Tibial nerve (tissue), 4 donors: Measurements from ENCODE around the gene ILF3. TPM values are rescaled to one million over a fixed set of nuclear protein-coding genes. Genes with fewer than 3 reads are reported as not detected.

Source experiments
- DNase-seq, 2 donors: peaks; one replicate each; pipeline ENCODE4 v3.0.0-alpha.2; 2019; ENCODE audit warnings: low spot score in 2 of 2
- H3K27ac ChIP-seq, 4 donors: fragments of 200-600 bp; sonication (generic) in 3 of 4; one replicate each; pipeline ENCODE4 v1.5.1; 2017 to 2019; ENCODE audit warnings: mild to moderate bottlenecking in 1 of 4
- H3K27me3 ChIP-seq, 2 donors: fragments of 200-600 bp; sonication (generic) in 1 of 2; one replicate each; pipeline versions ENCODE4 v1.5.1 to v1.6.0; 2017 to 2019
- H3K36me3 ChIP-seq, 3 donors: fragments of 200-600 bp; sonication (generic); one replicate each; pipeline ENCODE4 v1.5.1; 2018 to 2019
- H3K4me1 ChIP-seq, 4 donors: fragments of 200-600 bp; sonication (generic) in 3 of 4; one replicate each; pipeline ENCODE4 v1.5.1; 2017 to 2019
- H3K4me3 ChIP-seq, 4 donors: fragments of 200-600 bp; sonication (generic) in 3 of 4; one replicate each; pipeline ENCODE4 v1.5.1; 2017 to 2019; ENCODE audit warnings: mild to moderate bottlenecking in 1 of 4, moderate library complexity in 1 of 4
- H3K9me3 ChIP-seq, 4 donors: fragments of 200-600 bp; sonication (generic) in 3 of 4; one replicate each; pipeline ENCODE4 v1.5.1; 2017 to 2019
- EP300 ChIP-seq, 2 donors: sonication (generic); formaldehyde crosslinking; IDR thresholded peaks; one replicate each; pipeline ENCODE4 v1.6.1; 2017; ENCODE audit warnings: antibody characterized with exemption in 2 of 2, mild to moderate bottlenecking in 1 of 2
- POLR2A ChIP-seq, 2 donors: fragments of 450-650 bp; IDR thresholded peaks; one replicate each; pipeline ENCODE4 v1.6.1; 2017; ENCODE audit warnings: antibody characterized with exemption in 2 of 2, mild to moderate bottlenecking in 2 of 2, moderate library complexity in 2 of 2
- WGBS, 2 donors: methylation state at CpG; one replicate each; pipeline ENCODE4 v1.1.5; 2018; 5-methylcytosine and 5-hydroxymethylcytosine counted together
- total RNA-seq, 4 donors: library from RNA; depleted of rRNA; stranded (reverse); fragments of >200 nt; gene quantifications; one replicate each; pipeline ENCODE4 v1.1.0, GENCODE V29; 2016
- TF ChIP-seq, protein P1 (sequence below), 5 experiments: fragments of 200-600 bp in 3 of 5; fragments of 450-650 bp in 2 of 5; sonication (generic) in 3 of 5; IDR thresholded peaks; one replicate each; pipeline ENCODE4 v1.5.1; 2016 to 2019; ENCODE audit warnings: antibody characterized with exemption in 5 of 5, mild to moderate bottlenecking in 3 of 5, moderate library complexity in 2 of 5

ILF3 gene
- total RNA-seq, 4 donors from 2014 or later, result 109 to 166 (median 127) TPM

- no peaks in the 10 kb centered on the region for H3K27me3 ChIP-seq
- H3K4me3 ChIP-seq, result no peak overlapping the region
- H3K9me3 ChIP-seq, result no peaks in the 10 kb centered on the region
- peaks cover 0 to 82% (median 41%) of the 10 kb centered on the region in 4 donors for H3K4me1 ChIP-seq
- no peak for DNase-seq
- TF ChIP-seq EP300 (IDR thresholded peaks at IDR 0.05) (no peak), POLR2A (IDR thresholded peaks at IDR 0.05) (no peak)
- TF ChIP-seq, protein P1, sequence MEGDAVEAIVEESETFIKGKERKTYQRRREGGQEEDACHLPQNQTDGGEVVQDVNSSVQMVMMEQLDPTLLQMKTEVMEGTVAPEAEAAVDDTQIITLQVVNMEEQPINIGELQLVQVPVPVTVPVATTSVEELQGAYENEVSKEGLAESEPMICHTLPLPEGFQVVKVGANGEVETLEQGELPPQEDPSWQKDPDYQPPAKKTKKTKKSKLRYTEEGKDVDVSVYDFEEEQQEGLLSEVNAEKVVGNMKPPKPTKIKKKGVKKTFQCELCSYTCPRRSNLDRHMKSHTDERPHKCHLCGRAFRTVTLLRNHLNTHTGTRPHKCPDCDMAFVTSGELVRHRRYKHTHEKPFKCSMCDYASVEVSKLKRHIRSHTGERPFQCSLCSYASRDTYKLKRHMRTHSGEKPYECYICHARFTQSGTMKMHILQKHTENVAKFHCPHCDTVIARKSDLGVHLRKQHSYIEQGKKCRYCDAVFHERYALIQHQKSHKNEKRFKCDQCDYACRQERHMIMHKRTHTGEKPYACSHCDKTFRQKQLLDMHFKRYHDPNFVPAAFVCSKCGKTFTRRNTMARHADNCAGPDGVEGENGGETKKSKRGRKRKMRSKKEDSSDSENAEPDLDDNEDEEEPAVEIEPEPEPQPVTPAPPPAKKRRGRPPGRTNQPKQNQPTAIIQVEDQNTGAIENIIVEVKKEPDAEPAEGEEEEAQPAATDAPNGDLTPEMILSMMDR (IDR thresholded peaks at IDR 0.05), result no peak
- whole genome bisulfite sequencing, 2 donors, result 93 to 94% methylated on average over 14 of the region's 14 CpGs
- H3K27ac ChIP-seq, result peak overlapping the region in 3 of 4 donors; percentile 30 to 84 (median 74)
- H3K36me3 ChIP-seq, result no peaks in the 10 kb centered on the region
These were observed 38.6 kb upstream of the ILF3 start for GRCh38 chr19:10615429-10616023.

- Histone ChIP-seq H3K4me3 (no peak overlapping the region), H3K36me3 (peaks cover 0 to 7% (median 0%) of the 10 kb centered on the region in 3 donors), H3K27ac (peak overlapping the region; percentile 19 to 84 (median 48)), H3K27me3 (no peaks in the 10 kb centered on the region), H3K9me3 (no peaks in the 10 kb centered on the region), H3K4me1 (peaks cover 0 to 71% (median 29%) of the 10 kb centered on the region in 4 donors)
- TF ChIP-seq, protein P1 (IDR thresholded peaks at IDR 0.05), result no peak
- no peak for TF ChIP-seq POLR2A (IDR thresholded peaks at IDR 0.05)
- TF ChIP-seq EP300 (IDR thresholded peaks at IDR 0.05), result peak in 1 of 2 donors; percentile 12
- DNase-seq, result no peak
- WGBS, 2 donors, result 66 to 72% methylated on average over 15 of the region's 15 CpGs
These were observed 36.6 kb upstream of the ILF3 start for GRCh38 chr19:10617409-10618121.

DNA sequence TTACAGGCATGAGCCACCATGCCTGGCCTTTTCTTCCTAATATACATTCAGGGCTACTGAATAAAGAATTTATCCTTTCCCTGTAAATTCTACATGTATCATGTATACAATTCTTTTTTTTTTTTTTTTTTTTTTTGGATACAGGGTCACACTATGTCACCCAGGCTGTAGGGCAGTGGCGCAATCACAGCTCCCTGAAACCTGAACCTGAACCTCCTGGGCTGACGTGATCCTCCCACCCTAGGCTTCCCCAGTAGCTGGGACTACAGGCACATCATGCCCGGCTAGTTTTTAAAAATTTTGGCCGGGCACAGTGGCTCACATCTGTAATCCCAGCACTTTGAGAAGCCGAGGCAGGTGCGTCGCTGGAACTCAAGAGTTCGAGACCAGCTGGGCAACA, 35.3 kb upstream of the ILF3 start:
- 90 to 97% methylated on average over 8 of the region's 8 CpGs for WGBS, 2 donors
- no peaks in the 10 kb centered on the region for H3K27me3 ChIP-seq
- peak overlapping the region in 1 of 4 donors; percentile 84 for H3K27ac ChIP-seq
- peaks cover 0 to 7% (median 0%) of the 10 kb centered on the region in 3 donors for H3K36me3 ChIP-seq
- no peak for DNase-seq
- no peak overlapping the region for H3K4me3 ChIP-seq
- H3K4me1 ChIP-seq, result peaks cover 0 to 69% (median 18%) of the 10 kb centered on the region in 4 donors
- no peaks in the 10 kb centered on the region for H3K9me3 ChIP-seq
- TF ChIP-seq, protein P1 (IDR thresholded peaks at IDR 0.05), result no peak
- TF ChIP-seq EP300 (IDR thresholded peaks at IDR 0.05) (no peak), POLR2A (IDR thresholded peaks at IDR 0.05) (no peak)

DNA sequence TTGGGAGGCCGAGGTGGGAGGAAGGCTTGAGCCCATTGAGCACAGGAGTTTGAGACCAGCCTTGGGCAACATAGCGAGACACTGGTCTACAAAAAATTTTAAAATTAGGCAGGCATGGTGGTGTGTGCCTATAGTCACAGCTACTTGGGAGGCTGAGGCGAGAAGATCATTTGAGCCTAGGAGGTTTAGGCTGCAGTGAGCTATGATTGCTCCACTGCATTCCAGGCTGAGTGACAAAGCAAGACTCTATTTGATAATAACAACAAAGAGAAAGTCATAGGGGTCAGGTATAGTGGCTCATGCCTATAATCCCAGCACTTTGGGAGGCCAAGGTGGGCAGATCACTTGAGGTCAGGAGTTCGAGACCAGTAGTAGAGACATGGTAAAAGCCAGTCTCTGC, 33.4 kb upstream of the ILF3 start:
- Histone ChIP-seq H3K27ac (peak overlapping the region in 2 of 4 donors; percentile 1 to 29), H3K4me3 (no peak overlapping the region), H3K9me3 (no peaks in the 10 kb centered on the region), H3K4me1 (peaks cover 0 to 79% (median 20%) of the 10 kb centered on the region in 4 donors), H3K27me3 (no peaks in the 10 kb centered on the region), H3K36me3 (peaks cover 0 to 7% (median 0%) of the 10 kb centered on the region in 3 donors)
- DNase-seq, result no peak
- no peak for TF ChIP-seq POLR2A (IDR thresholded peaks at IDR 0.05)
- TF ChIP-seq, protein P1 (IDR thresholded peaks at IDR 0.05), result no peak
- WGBS, 2 donors, result 93 to 96% methylated on average over 4 of the region's 4 CpGs

DNA sequence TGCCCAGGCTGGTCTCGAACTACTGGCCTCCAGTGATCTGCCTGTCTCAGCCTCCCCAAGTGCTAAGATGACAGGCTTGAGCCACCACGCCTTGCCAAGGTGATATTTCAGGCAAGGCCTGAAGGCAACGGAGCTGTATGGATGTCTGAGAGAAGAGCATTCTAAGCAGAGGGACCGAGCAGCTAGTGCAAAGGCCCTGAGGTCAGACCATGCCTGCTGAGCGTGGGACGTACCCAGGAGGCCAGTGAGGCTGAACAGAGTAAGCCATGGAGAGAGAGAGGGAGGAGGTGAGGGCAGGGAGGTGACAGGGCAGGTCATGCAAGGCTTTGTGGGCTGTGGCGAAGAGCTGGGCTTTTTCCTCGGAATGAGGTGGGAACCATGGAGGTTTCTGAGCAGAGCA, 32.2 kb upstream of the ILF3 start:
- peaks cover 0 to 7% (median 0%) of the 10 kb centered on the region in 3 donors for H3K36me3 ChIP-seq

More for the DNA sequence above, 32.2 kb upstream of the ILF3 start:
- Histone ChIP-seq H3K27ac (peak overlapping the region in 1 of 4 donors; percentile 19), H3K4me3 (no peak overlapping the region), H3K9me3 (no peaks in the 10 kb centered on the region), H3K27me3 (no peaks in the 10 kb centered on the region), H3K4me1 (peaks cover 0 to 79% (median 13%) of the 10 kb centered on the region in 4 donors)
- 92% methylated on average over 8 of the region's 8 CpGs for WGBS, 2 donors
- TF ChIP-seq, protein P1 (IDR thresholded peaks at IDR 0.05), result no peak
- TF ChIP-seq EP300 (IDR thresholded peaks at IDR 0.05) (no peak), POLR2A (IDR thresholded peaks at IDR 0.05) (no peak)
- DNase-seq, result no peak
